CD4-positive, alpha-beta T cell treated with Interleukin-4 for 4 hours (primary cell): Measurements from ENCODE around the gene FADS3.
A peak's percentile ranks its signal among the peaks of the same experiment; 100 is the strongest.

Experiments
- DNase-seq: peaks from one replicate; pipeline ENCODE4 v3.0.0-alpha.2; 2020

Gene FADS3

DNA sequence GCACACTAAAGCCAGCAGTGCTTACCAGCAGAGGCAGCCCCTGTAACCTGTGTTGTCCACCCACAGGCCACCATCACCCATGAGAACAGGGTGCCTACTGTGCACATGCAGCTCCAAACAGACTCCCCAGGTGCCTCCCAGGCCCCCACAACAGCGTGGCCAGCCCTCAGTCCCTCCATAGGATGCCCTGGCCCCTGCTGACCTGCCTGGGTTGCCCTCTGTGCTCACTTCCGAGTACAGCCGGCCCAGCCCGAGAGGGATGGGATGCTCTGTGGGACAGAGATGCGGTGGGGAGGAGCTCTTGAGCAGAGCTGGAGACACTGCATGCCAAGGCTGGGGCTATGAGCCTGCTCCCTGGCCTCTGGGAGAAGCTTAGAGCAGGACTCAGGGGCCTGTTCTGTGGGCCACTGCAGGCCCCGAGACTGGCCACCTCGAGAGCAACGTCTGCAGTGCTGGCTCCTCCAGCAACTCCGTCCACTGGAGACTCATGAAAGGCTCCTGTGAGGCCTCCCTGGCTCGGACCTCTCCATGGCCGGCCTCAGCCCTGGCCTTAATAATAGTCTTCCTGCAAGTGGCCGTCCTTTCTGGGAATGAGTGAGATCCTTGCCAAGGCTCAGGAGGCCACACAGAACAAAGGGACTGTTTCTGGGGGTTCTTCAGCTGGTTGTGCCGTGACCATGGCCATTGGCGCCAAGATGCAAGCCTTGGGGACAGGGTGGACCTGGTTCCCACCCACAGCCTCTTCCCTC, 36.2 kb downstream of the FADS3 start:
- DNase-seq, result no peak

DNA sequence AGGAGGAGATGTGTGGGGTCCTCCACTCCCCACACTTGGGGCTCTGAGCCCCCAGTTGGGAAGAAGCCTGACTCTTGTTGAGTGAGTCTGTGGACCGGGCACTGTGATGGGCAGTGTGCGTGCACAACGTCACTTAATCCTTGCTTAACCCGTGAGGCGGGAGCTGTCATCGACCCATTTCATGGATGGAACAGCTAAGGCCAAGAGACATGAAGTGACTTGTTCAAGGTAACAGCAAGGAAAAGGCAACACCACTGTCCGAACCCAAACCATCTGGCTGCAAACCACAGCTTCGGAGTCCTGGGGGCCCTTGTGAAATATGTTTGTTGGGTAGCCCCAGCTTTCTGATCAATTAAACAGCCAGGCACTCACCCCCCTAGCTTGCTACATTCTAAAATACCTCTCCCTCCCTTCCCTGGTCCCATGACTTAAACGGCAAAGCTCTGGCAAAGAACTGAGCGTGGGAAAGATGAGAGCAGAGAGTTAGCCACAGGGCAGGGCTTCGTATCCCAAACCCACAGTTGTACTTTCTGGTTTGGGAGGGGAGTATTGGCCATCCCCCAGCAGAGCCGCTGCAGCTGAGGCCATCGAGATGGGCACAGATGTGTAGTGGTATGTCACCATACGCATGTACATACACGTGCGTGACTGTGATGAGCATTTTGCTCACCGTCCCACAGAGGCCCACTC, 37.0 kb downstream of the FADS3 start:
- DNase-seq, result no peak

DNA sequence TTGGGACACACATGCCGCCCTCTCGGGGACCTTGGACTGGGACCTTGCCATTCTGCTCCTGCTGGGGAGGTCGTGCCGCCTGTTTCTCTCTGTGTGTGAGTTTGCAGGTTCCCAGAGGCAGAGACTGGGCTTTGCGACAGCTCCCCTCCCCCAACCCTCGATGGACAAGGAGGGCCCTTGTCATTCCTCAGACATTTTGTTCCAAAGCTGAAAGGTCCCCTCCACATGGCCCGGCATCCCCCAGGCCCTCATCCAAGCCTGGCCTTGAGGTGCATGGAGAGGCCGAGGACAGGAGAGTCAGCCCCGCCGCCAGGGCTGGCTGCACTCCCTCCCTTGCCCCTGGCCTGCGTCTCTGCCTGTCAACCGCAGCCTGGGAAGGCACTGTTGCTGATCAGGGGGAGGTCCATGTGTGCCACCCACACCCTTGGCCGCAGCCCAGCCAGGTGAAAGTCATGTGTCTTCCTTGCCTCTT, 37.6 kb downstream of the FADS3 start:
- DNase-seq, result no peak

DNA sequence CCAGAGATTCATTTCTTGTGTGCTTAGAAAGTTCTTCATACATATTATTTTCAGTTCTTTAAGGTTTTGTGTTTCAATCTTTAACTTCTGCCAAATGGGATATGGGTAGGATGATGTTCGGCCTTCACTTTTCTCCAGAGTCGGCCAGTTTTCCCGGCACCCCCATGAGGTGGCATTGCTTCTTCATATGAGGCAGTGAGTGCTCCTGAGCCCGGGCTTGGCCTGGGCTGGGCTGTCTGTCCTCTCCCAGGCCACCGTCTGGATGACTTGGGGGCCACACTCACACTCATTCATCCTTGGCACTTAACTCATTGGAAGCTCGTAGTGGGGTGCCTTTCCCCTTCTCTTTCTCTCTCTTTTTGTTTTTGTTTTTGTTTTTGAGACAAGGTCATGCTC, 39.4 kb downstream of the FADS3 start:
- no peak for DNase-seq

DNA sequence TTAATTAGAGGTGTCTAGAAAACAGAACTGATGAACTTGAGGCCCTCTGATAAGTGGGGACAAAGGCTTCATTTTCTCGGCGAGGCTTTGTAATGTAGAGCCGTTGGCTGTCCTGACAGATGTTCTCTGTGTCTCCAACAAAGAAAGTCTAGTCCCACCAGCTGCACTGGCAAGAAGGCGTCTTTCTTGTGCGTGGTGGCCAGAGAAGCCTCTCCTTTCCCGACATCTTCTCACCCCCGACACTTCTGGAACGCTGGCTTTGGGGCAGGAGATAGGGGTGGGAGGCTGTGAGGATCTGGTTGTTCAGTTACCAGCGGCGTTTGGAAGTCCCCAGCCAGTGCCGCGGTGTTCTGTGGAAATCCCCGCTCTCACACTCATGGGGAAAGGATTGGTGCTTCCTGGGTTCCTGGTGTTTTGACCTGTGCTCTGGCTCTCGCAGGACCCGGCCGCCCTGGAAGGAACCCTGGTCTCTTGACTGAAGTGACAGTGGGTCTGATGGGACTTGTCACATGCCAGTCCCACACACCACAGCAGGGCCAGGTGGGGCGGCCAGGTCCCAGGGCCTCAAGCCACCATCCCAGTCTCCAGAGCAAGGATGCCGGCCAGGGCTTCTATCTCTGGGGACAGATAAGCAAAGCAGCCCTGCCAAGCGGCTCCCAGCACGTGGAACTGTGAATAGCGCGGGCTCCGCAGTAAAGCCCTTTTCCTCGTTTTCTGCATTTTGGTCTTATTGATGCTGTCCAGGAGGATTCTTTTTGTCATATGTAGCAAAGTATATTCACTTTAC, 40.0 kb downstream of the FADS3 start:
- DNase-seq, result no peak

DNA sequence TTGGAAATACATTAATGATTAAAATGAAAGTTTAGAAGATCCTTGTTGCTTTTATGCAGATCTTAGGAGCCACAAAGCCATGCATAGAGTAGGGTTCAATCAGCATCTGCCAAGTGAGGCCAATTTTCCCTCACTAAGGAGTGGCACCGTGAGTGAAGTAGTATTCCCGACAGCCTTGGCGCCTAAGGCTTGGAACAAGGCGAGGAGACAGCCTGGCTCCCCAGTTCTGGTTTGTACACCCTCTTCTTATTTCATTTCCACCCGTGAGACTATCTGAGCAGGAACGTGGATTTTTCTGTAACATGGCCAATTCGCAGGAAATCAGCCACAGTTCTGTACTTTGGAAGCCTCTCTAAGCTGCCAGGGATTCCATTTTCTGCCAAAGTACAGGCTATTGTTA, 40.7 kb downstream of the FADS3 start:
- no peak for DNase-seq

DNA sequence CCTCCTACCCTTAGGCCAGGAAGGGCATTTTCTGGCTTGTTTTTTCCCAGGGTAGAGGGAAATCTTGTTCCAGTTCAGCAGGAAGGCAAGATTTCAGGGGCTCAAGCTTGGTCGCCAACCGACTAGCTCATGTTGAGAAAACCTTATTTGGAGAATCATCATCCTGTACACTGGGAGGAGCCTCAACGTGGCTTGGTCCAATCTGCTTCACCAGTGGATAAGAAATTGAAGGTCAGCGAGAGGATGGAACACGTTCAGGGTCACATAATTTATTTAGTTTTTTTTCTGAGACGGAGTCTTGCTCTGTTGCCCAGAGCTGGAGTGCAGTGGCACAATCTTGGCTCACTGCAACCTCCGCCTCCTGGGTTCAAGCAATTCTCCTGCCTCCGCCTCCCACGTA, 42.7 kb downstream of the FADS3 start:
- no peak for DNase-seq

DNA sequence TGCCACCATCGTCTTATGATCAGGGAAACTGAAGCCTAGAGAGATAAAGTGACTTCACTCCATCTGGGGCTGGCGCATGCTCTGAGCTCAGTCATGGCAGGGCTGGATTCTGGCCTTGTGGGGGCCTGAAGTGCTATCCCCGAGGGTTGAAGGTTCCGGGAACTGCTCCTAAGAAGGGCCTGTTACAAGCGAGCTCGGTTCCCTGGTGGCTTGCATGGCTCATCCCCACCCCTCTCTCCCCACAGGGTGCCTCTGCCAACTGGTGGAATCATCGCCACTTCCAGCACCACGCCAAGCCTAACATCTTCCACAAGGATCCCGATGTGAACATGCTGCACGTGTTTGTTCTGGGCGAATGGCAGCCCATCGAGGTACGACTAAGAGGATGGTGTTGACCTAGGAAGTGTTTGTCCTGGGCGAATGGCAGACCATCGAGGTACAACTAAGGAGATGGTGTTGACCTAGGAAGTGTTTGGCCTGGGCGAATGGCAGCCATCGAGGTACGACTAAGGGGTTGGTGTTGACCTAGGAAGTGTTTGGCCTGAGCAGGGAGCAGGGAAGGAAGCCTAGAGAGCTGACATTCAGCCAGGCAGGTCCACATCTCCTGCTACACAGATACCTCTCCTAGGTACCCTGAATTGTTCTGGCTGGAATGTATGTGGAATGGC, 43.3 kb downstream of the FADS3 start:
- no peak for DNase-seq

DNA sequence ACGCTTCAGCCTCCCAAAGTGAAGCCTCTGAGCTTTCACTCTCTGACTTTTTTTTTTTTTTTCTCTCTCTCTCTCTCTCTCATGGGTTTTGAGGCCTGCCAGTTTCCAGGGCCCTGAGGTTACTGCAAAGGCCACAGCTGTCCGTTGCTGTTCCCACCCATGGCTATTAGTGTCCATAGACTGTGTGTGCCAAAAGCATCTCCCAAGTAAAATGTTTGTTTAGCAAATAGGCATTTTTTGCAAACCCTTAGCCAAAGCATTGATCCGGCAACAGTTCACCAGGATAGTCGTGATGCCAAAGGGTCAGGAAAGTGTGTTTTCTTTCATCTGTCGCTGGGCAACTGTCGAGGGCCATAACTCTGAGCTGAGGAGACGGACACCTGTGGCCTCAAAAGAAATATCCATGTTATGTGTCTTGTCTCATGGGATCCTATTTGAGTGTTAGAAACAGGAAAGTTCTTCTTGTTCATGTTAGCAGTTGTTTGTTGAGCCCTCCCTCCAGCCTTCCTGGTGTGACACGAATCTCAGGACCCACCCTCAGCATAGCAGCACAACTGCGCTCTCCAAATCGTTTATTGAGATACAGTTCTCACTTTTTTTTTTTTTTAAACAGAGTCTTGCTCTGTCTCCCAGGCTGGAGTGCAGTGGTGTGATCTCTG, 44.9 kb downstream of the FADS3 start:
- DNase-seq, result no peak

DNA sequence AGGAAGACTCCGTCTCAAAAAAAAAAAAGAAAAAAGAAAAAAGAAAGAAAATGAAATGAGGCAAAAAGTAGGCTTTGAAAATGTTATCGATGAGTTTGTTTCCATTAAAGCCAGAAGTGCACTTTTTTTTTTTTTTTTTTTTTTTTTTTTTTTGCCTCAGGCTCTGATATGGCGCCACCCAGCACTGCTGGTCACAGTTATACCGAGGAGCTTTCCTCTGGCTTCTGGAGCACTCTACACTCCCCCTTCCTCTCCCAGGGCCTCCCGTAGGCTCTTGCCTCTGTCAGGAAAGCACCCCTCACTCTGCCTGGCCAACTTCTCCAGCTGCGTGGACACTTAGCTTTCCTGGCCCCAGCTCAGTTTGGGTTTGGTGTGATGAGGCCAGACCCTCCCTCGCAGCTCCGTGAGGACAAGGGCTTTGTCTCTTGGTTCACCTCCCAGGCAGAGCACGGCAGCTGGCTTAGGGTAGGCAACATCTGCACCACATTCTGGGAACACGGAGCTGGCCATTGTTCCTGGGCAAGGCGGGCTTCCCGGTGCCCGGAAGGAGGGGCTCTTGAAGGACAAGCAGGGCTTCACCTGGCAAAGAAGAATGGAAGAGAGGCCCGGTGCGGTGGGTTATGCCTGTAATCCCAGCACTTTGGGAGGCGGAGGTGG, 46.3 kb downstream of the FADS3 start:
- no peak for DNase-seq

DNA sequence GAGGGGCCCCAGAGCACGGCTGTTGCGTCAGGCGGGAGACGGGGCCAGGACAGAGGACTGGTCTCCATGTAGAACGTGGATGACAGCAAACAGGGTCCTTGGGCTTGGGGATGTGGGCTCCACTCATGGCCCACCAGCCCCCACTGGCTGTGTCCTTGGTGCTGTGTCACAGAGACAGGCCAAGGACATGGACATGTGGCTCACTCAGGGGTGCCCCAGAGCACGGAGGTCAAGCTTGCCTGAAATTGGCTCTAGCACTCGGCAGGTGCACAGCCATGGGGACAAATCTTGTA, 48.9 kb downstream of the FADS3 start:
- no peak for DNase-seq

DNA sequence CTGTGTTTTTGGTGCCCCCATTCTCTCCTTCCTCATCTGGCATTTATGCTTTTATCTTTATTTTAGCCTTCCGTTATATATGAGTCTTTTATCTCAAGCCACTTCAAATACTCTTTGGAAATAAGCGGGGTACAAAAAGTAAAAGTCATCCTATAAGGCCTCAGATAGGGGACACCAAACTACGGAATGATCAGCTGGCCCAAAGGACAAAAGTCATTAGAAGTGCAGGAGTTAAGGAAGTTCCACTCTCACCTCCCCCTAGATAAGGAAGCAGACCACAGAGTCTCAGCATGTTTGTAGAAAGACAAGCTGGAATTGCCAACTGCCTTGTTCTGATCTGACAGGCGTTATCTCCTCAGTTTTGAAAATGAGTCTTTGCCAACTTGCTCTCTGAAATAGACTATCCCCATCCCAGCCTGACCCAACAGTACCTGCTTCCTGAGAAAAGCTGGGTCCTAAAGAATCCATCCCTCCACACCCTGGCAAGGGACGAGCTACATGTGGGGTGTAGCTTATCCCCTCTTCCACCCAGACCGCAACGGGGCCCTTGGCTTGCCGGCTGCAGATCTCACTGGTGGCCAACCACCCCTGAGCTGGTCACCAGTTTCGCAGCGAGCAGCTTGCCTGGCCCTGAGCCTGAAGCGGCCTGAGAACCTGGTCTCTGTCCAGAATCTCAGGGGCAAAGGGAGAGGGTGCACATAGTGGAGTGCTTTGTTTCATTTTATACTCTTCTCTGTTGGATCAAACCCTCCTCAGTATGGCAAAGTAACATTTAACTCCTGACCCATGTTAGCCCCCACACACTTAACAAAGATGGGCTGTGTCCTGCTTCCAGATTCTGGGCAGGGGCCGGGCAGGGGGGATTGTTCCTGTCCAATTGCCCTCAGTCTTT, 49.5 kb downstream of the FADS3 start:
- no peak for DNase-seq

DNA sequence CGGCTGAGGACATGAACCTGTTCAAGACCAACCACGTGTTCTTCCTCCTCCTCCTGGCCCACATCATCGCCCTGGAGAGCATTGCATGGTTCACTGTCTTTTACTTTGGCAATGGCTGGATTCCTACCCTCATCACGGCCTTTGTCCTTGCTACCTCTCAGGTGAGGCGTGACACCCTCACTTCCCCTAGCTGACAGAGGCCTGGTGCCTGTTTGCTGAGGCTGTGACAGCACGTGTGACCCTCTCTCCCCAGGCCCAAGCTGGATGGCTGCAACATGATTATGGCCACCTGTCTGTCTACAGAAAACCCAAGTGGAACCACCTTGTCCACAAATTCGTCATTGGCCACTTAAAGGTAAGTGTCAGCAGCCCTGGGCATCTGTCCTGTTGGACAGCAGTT, 51.0 kb downstream of the FADS3 start:
- DNase-seq, result no peak

DNA sequence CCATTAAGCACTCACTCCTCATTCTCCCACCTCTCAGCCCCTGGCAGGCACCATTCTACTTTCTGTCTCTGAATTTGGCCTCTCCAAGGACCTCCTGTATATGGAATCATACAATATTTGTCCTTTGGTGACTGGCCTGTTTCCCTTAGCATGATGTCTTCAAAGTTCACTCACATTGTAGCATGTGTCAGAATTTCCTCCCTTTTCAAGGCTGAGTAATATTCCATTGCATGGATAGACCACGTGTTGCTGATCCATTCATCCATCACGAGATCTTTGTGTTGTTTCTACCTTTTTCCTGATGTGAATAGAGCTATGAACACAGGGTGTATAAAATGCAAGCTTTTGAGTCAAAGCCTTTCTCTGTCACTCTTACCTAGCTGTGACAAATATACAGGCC, 51.6 kb downstream of the FADS3 start:
- DNase-seq, result no peak

DNA sequence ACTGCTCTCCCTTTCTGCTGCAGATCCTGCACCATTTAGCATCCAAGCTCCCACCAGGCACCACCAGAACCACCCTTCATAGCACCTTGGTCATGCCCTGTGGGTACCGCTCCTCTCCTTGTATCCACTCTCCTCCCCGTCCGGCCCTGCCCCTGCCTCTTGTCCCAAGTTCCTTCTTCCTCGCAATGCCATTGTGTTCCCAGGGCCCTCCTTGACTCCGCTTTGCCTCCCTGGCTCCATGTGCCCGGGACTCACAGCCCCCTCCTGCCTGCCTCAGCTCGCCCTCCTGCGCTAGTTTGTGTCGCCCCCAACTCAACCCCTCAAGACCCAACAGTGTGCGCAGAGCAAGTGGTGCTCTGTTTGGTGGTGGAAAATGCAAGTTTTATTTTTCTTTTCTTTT, 52.4 kb downstream of the FADS3 start:
- no peak for DNase-seq

DNA sequence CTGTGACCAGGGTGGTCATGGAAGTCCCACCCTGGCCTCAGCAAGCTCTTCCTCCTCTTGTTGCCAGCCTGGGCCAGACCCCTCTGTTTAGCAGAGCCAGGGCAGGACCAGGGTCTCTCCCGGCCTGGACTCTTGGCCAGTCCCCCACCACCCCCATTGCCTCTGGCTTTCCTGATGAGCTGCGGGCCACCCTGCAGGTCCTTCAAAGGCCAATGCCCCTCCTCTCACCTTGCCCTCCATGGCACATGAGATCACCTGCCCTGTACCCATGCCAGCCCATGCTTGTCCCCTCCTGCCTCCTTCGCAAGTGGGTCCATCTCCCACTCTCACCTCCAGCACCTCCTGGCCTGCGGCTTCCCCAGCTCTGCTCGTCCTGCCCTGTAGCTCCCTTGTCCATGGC, 52.8 kb downstream of the FADS3 start:
- DNase-seq, result no peak

DNA sequence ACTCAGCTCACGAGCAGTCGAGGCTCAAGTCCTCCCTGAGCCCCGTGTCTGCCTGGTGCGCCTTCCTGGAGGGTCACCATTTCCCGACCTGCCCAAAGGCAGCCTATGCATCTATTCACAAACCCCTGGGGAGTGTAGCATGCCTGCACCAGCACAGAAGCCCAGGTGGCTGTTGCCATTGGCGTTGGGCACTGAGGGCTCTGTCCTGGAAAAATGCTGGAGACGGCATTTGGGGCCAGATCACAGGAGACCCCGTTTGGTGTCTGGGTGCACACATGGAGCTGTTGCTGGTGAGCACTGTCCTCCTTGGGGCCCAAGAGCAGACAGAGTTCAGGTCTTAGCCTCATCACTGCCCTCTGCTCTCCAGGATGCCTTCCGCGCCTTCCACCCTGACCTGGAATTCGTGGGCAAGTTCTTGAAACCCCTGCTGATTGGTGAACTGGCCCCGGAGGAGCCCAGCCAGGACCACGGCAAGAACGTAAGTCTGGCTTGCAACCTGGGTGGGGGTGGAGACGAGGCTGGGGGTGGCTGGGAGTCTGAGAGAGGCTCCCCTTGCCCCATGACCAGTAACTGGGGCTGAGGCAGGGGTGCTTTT, 53.8 kb downstream of the FADS3 start:
- no peak for DNase-seq

DNA sequence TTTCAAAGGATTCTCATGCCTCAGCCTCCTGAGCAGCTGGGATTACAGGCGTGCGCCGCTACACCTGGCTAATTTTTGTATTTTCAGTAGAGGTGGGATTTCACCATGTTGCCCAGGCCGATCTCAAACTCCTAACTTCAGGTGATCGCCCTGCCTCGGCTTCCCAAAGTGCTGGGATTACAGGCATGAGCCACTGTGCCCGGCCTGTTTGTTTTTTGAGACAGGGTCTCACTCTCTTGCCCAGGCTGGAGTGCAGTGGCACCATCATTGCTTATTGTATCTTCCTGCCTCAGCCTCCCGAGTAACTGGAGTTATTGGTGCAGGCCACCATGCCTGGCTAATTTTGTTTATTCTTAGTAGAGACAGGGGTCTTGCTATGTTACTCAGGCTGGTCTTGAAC, 55.2 kb downstream of the FADS3 start:
- no peak for DNase-seq

DNA sequence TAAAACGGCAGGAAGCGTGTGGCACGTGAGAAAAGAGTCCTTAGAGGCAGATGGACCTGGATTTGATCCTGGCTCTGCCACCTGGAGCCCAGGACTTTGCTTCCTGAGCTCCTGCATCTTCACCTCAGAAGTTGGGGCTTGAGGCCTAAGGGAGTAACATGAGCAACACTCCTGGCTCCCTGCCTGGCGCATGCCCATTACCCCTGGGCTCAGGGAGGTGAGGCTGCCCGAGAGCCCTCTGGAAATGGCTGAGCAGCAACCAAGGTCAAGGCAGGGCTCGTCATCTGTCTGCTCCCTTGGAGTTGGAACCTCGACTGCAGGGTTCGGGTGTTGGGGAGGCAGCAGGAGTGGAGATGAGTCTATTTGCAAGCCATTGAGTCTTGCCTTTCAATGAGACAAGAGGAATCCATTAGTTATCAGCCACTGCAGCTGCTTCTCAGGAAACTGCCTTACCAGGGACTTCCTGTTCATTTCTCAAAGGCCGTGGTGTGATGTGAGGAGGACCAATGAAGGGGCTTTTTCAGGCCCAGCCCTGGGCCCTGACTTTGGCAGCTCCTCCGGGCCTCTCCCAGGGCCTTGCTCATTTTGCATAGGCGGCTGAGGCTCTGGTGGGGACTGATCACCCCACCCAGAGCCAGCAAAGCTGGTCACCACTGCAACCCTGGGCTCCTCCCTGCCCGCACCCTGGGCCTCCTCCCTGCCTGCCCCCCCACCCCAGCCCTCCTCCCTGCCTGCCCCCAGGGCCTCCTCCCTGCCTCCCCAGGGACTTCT, 56.9 kb downstream of the FADS3 start:
- DNase-seq, result peak; percentile 62

DNA sequence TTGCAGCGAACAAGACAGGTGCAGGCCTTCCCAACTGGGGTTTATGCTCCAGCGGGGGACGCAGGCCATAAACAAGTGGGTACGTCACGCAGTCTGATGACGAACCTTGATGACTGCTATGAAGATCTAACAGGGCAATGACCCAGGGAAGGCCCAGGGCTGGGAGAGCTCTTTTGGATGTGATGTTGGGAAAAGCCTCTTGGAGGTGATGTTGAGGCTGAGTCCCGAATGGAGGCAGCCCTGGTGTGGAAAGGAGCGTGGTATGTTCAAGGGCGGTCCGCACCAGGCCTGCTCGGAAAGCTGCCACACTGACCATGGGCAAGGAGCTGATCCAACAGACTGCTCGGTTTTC, 57.4 kb downstream of the FADS3 start:
- DNase-seq, result no peak
